Measurements from ENCODE around the gene PCGF2.

- TF ChIP-seq NANOG (IDR thresholded peaks at IDR 0.05; ENCODE audit: insufficient read depth, low read depth, low read length, poor library complexity, severe bottlenecking): no peak
- TF ChIP-seq SIX5 (IDR thresholded peaks at IDR 0.05; ENCODE audit: low read depth, low read length): no peak
- no peak for TF ChIP-seq POLR2A (IDR thresholded peaks at IDR 0.05; ENCODE audit: control extremely low read depth in 1 of 2, low read depth in 2 of 2, low read length in 2 of 2)
- TF ChIP-seq, protein P1, sequence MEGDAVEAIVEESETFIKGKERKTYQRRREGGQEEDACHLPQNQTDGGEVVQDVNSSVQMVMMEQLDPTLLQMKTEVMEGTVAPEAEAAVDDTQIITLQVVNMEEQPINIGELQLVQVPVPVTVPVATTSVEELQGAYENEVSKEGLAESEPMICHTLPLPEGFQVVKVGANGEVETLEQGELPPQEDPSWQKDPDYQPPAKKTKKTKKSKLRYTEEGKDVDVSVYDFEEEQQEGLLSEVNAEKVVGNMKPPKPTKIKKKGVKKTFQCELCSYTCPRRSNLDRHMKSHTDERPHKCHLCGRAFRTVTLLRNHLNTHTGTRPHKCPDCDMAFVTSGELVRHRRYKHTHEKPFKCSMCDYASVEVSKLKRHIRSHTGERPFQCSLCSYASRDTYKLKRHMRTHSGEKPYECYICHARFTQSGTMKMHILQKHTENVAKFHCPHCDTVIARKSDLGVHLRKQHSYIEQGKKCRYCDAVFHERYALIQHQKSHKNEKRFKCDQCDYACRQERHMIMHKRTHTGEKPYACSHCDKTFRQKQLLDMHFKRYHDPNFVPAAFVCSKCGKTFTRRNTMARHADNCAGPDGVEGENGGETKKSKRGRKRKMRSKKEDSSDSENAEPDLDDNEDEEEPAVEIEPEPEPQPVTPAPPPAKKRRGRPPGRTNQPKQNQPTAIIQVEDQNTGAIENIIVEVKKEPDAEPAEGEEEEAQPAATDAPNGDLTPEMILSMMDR (IDR thresholded peaks at IDR 0.05; ENCODE audit: control extremely low read depth in 1 of 3, insufficient read depth in 1 of 3, low read depth in 1 of 3, low read length in 3 of 3): no peak
- no peak for TF ChIP-seq EP300 (IDR thresholded peaks at IDR 0.05; ENCODE audit: borderline replicate concordance in 1 of 2, low read depth in 2 of 2, low read length in 2 of 2)
- TF ChIP-seq ASH2L (IDR thresholded peaks at IDR 0.05; ENCODE audit: low read length): no peak
- TF ChIP-seq POLR2AphosphoS5 (IDR thresholded peaks at IDR 0.05; ENCODE audit: low read depth, low read length): no peak
- no peak for TF ChIP-seq TCF12 (IDR thresholded peaks at IDR 0.05; ENCODE audit: low read depth, low read length)
- TF ChIP-seq JUND (IDR thresholded peaks at IDR 0.05; ENCODE audit: low read length): no peak
Observed at GRCh38 chr17:38709104-38709820, 38.9 kb downstream of the PCGF2 start.
